Breast epithelium (tissue), 4 donors: ENCODE data around the gene PDE7B. TPM values are rescaled to one million over a fixed set of nuclear protein-coding genes. Genes with fewer than 3 reads are reported as not detected.

ENCODE experiments used
- DNase-seq, 2 donors: peaks; one replicate each; pipeline ENCODE4 v3.0.0-alpha.2; 2019; ENCODE audit warnings: low spot score in 2 of 2
- H3K27ac ChIP-seq, 2 donors: fragments of 200-600 bp; sonication (generic) in 1 of 2; one replicate each; pipeline ENCODE4 v1.5.1; 2016 to 2019; ENCODE audit warnings: mild to moderate bottlenecking in 1 of 2
- H3K27me3 ChIP-seq, 2 donors: fragments of 200-600 bp; sonication (generic) in 1 of 2; one replicate each; pipeline versions ENCODE4 v1.5.1 to v1.6.0; 2017 to 2019; ENCODE audit warnings: control low read depth in 1 of 2, mild to moderate bottlenecking in 1 of 2
- H3K36me3 ChIP-seq: fragments of 200-600 bp; one replicate; pipeline ENCODE4 v1.5.1; 2019
- H3K4me1 ChIP-seq, 2 donors: fragments of 200-600 bp; sonication (generic); one replicate each; pipeline ENCODE4 v1.5.1; 2016 to 2019; ENCODE audit warnings: control low read depth in 1 of 2
- H3K4me3 ChIP-seq, 3 donors: fragments of 200-600 bp; sonication (generic); 1 replicate in 2 of 3; 2 replicates in 1 of 3; pipeline ENCODE4 v1.5.1; 2016 to 2019; ENCODE audit warnings: mild to moderate bottlenecking in 3 of 3, moderate library complexity in 2 of 3
- H3K9me3 ChIP-seq, 2 donors: fragments of 200-600 bp; sonication (generic) in 1 of 2; one replicate each; pipeline ENCODE4 v1.5.1; 2016 to 2019; ENCODE audit warnings: control low read depth in 1 of 2
- POLR2A ChIP-seq: fragments of 450-650 bp; IDR thresholded peaks from one replicate; pipeline ENCODE4 v1.6.1; 2016; ENCODE audit warnings: antibody characterized with exemption, mild to moderate bottlenecking, moderate library complexity
- POLR2AphosphoS5 ChIP-seq, 3 donors: sonication (generic); formaldehyde crosslinking; IDR thresholded peaks; one replicate each; pipeline ENCODE4 v1.6.1; 2017; ENCODE audit warnings: antibody characterized with exemption in 3 of 3
- intact Hi-C: fragments of 100-400 bp; cut with DNase I; formaldehyde crosslinking; loops from one replicate; pipeline ENCODE4 v1.15.1; 2023; ENCODE audit warnings: low total_unique reads
- total RNA-seq, 3 donors: library from RNA; depleted of rRNA; stranded (reverse); fragments of >200 nt; gene quantifications; one replicate each; pipeline ENCODE4 v1.1.0, GENCODE V29; 2016
- TF ChIP-seq, protein P1 (sequence below), 3 donors: fragments of 450-650 bp; IDR thresholded peaks; one replicate each; pipeline ENCODE4 v1.5.1; 2016 to 2017; ENCODE audit warnings: antibody characterized with exemption in 3 of 3, mild to moderate bottlenecking in 3 of 3, moderate library complexity in 3 of 3

Gene PDE7B
- total RNA-seq, 3 donors from 2014 or later, result 3.4 to 5.2 (median 5.1) TPM

DNA sequence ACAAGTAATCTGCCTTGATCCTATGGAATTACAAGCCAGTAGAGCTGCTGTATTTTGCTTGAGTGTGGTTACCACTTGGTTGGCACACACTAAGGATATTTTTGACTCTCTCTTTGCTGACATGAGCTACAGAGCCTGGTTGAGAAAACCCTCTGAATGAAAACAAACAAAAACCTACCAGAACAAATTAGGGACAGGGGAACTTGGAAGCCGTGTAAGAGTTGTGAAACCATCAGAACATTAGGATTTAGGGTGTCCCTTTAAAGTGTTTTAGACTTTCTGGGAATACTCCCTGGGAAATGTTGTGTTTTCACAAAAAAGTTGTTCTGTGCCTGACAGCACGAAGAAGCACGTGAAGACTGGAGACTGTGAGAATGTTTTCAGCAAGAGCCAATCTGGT is 20.5 kb upstream of the PDE7B start:
- no peak overlapping the region for H3K4me3 ChIP-seq
- intact Hi-C loops, result no loop called here
- no peaks in the 10 kb centered on the region for H3K4me1 ChIP-seq
- TF ChIP-seq POLR2A (no peak), POLR2AphosphoS5 (IDR thresholded peaks at IDR 0.05) (no peak)
- TF ChIP-seq, protein P1, sequence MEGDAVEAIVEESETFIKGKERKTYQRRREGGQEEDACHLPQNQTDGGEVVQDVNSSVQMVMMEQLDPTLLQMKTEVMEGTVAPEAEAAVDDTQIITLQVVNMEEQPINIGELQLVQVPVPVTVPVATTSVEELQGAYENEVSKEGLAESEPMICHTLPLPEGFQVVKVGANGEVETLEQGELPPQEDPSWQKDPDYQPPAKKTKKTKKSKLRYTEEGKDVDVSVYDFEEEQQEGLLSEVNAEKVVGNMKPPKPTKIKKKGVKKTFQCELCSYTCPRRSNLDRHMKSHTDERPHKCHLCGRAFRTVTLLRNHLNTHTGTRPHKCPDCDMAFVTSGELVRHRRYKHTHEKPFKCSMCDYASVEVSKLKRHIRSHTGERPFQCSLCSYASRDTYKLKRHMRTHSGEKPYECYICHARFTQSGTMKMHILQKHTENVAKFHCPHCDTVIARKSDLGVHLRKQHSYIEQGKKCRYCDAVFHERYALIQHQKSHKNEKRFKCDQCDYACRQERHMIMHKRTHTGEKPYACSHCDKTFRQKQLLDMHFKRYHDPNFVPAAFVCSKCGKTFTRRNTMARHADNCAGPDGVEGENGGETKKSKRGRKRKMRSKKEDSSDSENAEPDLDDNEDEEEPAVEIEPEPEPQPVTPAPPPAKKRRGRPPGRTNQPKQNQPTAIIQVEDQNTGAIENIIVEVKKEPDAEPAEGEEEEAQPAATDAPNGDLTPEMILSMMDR (IDR thresholded peaks at IDR 0.05), result no peak
- no peaks in the 10 kb centered on the region for H3K36me3 ChIP-seq
- DNase-seq, result no peak
- no peaks in the 10 kb centered on the region for H3K9me3 ChIP-seq
- H3K27me3 ChIP-seq, result no peaks in the 10 kb centered on the region
- H3K27ac ChIP-seq, result no peak overlapping the region

DNA sequence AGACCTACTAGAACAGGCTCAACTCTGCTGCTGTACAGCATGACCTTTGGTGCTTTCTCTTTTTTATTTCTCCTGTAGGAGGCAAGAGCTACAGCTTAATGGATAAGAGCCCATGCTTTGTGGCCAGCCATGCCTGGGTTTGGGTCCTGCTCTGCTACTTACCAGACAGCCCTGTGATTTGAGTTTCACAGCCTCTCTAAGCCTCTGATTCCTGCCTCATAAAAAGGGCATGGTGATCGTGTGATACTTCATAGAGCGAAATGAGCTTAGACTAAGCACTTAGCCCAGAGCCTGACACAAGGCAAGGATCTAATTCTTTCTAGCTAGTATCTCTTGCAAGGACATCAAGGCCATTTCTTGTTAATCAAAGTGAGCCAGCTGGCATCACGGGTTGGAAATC is 19.3 kb upstream of the PDE7B start:
- Histone ChIP-seq H3K9me3 (no peaks in the 10 kb centered on the region), H3K4me1 (no peaks in the 10 kb centered on the region), H3K27ac (no peak overlapping the region), H3K4me3 (no peak overlapping the region), H3K36me3 (no peaks in the 10 kb centered on the region), H3K27me3 (no peaks in the 10 kb centered on the region)
- no peak for DNase-seq
- intact Hi-C loops, result no loop called here
- TF ChIP-seq, protein P1 (IDR thresholded peaks at IDR 0.05), result no peak
- no peak for TF ChIP-seq POLR2A
- no peak for TF ChIP-seq POLR2AphosphoS5 (IDR thresholded peaks at IDR 0.05)

DNA sequence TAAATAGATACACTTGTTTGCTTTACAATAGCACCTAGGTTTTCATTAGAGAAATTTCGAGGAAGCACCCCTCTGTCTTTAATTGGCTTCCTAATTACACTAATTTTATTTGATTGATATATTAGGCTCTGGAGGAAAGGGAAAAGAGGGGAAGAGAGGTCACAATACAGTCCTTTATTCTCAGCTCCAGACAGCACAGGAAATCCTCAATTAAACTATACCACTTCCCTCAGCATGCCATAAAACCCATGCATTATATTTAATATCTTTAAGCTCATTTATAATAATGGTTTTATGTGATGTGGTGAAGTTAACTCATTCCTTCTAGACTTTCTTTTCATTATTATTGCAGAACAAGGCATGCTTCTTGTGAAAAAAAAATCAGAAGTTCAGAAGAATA is 17.7 kb upstream of the PDE7B start:
- intact Hi-C loops, result no loop called here
- no peaks in the 10 kb centered on the region for H3K27me3 ChIP-seq
- H3K36me3 ChIP-seq, result no peaks in the 10 kb centered on the region
- H3K4me1 ChIP-seq, result no peaks in the 10 kb centered on the region
- no peaks in the 10 kb centered on the region for H3K9me3 ChIP-seq
- no peak overlapping the region for H3K27ac ChIP-seq
- no peak for DNase-seq
- TF ChIP-seq POLR2AphosphoS5 (IDR thresholded peaks at IDR 0.05) (no peak), POLR2A (no peak)
- TF ChIP-seq, protein P1 (IDR thresholded peaks at IDR 0.05), result no peak
- H3K4me3 ChIP-seq, result no peak overlapping the region

DNA sequence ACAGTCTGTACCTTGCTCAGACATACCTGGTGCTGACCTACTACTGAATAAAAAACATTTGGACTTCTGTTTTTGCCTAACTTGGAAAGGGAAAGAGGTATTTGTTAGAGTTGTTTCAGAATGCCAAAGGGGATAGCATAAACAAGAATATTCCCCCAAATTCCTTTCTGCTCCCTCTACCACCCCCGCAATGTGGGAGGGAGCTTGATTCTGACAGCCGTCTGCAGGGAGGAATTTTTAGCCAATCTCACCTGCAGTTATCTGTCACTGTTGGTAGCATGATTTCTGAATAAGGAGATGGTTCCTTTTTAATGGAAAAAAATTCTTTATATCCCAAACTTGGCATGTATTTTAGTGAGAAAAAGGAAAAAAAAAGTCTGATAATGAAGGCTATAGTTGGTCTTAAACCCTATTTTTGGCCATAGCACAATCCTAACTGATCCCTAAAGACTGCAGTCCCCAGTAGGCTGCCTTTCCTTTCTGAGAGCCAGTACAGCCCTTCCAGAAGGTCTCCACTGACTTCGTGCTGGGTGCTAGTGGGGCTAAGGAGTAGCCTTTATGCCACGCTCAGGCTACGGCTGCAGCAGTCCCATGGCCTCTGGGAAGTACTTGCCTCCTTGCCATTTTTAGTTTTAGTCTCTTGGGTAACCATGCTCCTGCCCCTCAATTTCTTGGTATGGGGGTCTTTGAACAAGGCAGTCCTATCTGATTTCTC is 13.6 kb upstream of the PDE7B start:
- Histone ChIP-seq H3K36me3 (no peaks in the 10 kb centered on the region), H3K27me3 (no peaks in the 10 kb centered on the region), H3K4me1 (no peaks in the 10 kb centered on the region), H3K27ac (no peak overlapping the region), H3K4me3 (no peak overlapping the region), H3K9me3 (no peaks in the 10 kb centered on the region)
- no peak for DNase-seq
- intact Hi-C loops, result no loop called here
- TF ChIP-seq, protein P1 (IDR thresholded peaks at IDR 0.05), result no peak
- TF ChIP-seq POLR2A (no peak), POLR2AphosphoS5 (IDR thresholded peaks at IDR 0.05) (no peak)

DNA sequence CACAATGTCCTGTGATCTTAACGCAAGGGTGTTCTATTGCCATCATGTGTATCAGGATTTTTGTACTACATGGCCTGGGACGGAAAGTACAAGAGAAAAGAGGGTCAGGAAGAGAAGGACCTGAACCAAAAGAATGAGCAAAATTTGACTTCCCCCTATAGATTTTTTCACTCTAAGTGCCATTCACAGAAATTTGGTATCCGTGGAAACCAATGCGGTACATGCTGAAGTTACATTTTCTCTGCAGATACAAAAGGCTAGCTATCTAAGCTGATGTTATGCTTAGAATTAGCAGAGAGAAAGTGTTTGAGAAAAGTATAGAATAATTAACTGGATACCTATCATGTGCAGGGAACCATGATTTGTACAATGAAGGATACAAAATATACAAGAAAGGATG is 12.4 kb upstream of the PDE7B start:
- H3K36me3 ChIP-seq, result no peaks in the 10 kb centered on the region
- H3K9me3 ChIP-seq, result no peaks in the 10 kb centered on the region
- no peaks in the 10 kb centered on the region for H3K27me3 ChIP-seq
- H3K4me3 ChIP-seq, result no peak overlapping the region
- TF ChIP-seq POLR2AphosphoS5 (IDR thresholded peaks at IDR 0.05) (no peak), POLR2A (no peak)
- TF ChIP-seq, protein P1 (IDR thresholded peaks at IDR 0.05), result no peak
- intact Hi-C loops, result no loop called here
- H3K27ac ChIP-seq, result no peak overlapping the region
- H3K4me1 ChIP-seq, result no peaks in the 10 kb centered on the region
- no peak for DNase-seq
